C4-2B (cell line): Measurements from ENCODE around the gene NLGN4X.

Source experiments
- ZFX ChIP-seq: fragments of 450-650 bp; IDR thresholded peaks from 2 replicates; pipeline ENCODE4 v1.6.1; 2017
- TF ChIP-seq, protein P1 (sequence below): fragments of 450-650 bp; conservative IDR thresholded peaks from 2 replicates; pipeline ENCODE4 v1.5.1; 2017; ENCODE audit warnings: mild to moderate bottlenecking

DNA sequence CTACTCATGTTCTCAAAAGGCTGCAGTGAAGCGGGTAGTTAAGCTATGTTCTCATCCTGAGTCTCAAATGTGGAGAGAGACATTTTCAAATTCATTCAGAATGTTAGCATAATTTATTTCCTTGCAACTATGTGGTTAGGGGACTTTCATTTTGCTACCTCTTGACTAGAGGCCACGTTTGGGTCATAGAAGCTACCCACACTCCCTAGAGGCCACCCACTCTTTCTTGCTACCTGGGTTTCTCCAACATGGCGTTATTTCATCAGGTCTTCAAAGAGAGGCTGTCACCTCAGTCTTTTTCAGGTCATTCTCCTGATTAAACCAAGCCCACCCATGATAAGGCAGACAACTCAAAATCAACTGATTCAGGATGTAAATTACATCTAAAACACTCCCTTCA is 34.3 kb upstream of the NLGN4X start:
- TF ChIP-seq, protein P1, sequence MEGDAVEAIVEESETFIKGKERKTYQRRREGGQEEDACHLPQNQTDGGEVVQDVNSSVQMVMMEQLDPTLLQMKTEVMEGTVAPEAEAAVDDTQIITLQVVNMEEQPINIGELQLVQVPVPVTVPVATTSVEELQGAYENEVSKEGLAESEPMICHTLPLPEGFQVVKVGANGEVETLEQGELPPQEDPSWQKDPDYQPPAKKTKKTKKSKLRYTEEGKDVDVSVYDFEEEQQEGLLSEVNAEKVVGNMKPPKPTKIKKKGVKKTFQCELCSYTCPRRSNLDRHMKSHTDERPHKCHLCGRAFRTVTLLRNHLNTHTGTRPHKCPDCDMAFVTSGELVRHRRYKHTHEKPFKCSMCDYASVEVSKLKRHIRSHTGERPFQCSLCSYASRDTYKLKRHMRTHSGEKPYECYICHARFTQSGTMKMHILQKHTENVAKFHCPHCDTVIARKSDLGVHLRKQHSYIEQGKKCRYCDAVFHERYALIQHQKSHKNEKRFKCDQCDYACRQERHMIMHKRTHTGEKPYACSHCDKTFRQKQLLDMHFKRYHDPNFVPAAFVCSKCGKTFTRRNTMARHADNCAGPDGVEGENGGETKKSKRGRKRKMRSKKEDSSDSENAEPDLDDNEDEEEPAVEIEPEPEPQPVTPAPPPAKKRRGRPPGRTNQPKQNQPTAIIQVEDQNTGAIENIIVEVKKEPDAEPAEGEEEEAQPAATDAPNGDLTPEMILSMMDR: no peak
- no peak for TF ChIP-seq ZFX
